ENCODE data around the gene ABTB2.

The ABTB2 gene

DNA sequence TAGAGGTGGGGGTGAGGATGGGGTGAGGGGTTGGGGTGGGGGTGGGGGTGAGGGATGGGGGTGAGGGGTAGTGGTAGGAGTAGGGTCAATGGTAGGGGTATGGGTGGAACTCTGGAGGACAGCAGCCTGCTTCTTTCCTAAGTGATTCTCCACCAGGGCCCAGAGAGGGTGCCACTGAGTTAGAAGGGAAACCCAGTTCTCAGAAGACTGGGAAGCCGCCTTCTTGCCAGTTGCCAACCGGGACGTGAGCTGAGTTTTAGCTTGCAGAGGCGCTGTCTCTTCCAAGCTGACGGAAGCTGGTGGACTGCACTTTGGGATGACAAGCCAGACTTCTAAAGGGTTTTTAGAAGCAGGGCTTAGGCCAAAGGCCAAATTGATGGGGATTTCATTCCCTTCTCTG lies 148.0 kb downstream of the ABTB2 start:
- no peak for DNase-seq (ENCODE audit: low spot score)

DNA sequence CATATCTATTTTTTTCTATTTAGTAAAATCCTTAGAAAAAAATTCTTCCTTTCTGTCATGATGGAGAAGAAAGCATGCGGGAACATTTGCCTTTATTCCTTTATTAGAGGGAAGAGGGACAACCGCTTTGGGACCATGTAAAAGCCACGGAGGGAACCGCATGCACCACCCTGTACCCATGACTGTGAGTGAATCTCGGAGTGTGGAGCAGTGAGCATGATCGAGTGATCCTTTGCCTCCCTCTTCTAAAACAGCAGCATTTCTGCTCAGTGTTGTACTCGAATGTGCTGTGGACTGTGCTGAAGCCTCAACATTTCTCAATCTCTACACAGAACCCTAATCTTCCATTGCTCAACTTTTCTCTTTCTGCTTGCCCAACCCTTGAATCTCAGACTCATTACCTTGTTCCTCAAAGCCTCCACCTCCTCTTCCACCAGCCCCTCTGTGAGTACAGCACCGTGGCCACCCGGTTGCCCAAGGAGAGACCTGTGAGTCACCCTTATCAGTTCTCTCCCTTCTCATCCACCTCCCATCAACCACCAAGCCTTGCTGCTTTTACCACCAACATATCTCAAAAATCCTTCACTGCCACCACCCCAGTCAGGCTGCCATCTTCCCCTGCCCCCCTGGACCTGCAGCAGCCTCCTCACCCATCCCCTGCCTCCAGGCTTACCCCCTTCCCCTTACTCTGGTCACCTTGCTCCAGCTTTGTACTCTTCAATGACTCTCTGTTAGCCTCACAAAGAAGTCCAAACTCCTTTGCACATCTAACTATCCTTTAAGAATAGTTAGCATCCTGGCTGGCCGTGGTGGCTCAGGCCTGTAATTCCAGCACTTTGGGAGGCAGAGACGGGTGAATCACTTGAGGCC lies 149.3 kb downstream of the ABTB2 start:
- DNase-seq (ENCODE audit: low spot score), result no peak

DNA sequence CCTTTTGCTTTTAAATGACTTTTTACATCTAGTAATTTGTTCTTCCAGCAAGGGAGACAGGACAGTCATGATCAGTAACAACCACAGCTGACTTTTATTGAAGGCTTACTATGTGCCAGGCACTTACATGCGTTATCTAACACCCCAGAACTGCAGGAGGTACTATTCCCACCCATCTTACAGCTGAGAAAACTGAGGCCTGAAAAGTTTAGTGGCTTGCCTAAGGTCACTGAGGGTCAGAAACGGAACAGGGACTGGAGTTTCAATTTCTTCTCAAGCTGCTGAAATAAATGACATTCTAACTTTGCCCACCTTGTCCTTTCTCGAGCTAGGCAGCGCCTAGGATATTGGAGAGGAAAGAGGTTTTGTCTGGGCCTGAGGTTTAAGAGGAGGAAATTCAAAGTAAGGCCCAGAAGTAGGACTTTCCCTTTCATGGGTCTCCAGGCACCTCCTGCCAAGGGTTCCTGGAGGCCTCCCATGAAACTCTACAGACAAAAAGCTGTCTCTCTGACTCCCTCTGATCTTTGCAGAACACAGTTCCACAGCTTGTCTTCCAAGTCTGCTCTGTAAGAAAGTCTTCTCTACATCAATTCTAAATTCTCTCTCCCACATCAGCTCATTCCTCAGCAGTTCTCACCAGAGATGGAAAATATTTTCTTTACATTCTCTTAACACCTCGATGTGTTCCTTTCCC lies 150.2 kb downstream of the ABTB2 start:
- DNase-seq (ENCODE audit: low spot score), result no peak

DNA sequence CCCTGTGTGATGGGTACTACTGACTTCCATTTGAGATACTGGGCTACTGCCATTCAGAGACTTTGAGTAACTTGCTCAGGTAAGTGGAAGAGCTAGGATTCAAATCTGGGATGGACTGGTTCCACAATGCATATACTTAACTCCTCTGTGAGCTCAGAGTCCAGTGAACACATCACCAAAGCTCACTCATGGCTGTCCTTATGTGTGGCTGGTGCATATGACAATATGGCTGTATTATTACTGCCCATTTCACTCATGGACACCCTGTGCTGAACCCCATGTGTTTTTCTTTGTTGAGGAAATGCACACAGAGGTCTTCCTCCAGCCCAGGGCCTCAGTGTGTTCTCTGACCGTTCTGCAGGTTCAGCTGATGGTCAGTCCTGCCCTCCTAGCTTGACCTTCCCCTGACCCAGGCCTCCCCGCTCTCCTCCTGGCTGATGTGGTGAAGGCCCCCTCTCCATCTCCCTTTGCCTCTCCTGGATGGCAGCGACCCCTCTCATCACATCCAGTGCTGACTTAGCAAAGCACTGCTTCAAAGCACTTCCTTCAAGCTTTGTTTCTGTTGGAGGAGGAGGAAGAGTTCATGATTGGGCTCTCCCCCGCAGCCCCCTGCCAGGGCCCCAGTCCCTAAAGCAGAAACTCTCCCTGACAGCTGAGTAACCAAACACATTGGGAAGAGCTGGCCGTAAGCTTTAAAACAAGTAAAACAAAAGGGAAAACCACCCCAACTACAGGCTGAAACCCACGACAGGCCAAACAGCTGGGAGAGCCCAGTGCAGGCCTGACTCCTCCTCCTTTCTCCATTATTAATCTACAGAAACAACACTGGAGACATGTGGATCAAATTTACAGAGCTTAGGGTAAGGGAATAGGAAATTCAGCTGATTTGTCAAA lies 151.2 kb downstream of the ABTB2 start:
- DNase-seq (ENCODE audit: low spot score), result no peak

DNA sequence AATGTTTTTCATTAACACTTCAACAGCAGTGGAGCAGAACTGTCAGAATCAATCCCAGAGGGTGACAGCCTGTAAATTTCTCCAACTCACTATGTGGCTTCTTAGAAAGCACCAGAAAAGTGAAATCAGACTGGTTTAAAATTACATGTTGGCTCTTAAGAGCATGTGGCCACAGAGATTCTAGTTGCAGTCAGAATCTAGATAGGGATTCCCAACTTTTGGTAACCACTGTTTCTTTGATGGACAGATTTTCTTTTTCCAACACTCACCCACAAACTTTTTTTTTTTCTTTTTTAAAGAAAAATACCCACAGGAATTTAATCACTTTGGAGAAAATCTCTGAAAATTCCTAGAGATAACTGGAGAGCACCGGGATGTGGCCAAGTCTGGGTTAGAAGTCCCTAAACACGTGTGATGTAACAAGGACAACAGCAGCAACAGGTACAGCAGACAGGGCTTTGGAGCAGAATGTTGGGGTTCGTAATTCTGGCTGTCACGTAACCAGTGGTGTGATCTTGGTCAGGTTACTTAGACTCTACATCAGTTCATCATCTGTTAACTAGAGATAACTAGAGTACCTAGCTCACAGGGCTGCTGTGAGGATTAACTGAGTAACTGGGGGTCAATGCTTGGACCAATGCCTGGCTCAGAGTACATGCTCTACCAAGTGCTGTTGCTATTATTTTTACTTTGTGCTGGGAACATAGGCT lies 152.3 kb downstream of the ABTB2 start:
- no peak for DNase-seq (ENCODE audit: low spot score)

DNA sequence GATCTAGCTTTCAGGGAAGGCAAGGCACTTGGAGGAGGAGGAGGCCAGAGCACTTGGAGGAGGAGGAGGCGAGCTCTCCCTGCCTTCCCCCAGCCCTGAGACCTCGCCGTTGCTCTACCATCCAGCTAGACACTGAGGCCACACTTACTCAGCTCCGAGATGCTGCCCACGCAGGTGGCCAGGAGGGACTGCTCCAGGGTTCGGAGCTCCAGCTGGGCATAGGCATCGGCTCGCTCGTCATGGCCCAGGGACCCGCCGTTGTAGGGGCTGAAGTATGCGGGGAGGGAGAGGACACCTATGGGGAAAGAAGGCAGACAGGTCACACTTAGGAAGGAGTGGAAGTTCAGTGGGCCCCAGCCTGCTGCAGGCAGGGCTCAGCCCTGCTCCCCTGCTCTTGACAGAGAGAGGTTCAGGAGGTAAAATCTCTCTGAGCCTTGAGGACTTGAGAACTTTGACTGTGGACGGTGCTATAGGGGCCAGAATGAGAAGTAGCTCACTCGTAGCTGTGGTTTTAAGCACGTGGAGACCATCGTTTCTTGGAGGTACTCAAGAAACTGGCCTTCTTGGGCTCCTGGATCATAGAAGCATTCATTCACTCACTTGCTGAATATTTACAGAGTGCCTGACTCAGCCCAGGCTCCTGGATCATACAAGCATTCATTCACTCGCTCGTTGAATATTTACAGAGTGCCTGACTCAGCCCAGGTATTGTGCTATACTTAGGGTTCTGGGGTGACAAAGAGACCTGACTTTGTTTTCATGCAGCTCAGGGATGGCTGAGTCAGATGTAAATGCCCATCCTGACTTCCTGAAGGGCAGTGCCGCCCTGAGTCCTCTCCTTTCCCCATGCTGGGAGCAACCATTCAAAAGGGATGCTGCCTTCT lies 153.2 kb downstream of the ABTB2 start:
- no peak for DNase-seq (ENCODE audit: low spot score)

DNA sequence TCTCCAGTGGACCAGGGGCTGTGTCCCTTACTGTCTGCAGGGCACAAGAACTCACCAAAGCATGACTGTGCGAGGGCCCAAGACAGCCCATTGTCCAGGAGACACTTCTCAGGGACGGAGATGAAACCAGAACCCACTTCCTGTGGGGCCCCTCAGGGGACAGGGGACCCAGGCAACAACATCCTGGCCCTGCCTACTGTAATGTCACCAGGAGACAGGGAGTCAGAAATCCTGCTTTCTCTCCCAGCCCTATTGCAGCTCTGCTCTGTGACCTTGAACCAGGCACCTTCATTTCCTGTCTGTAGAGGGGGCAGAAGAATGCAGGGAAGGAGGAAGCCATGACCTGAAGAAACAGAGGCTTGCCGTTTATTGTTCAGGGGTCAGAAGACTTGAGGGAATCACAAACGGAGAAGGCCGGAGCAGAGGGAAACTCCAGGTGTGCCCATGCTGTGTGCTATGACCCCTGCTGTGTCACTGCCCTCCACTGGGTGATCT lies 154.4 kb downstream of the ABTB2 start:
- DNase-seq (ENCODE audit: low spot score), result peak; percentile 18

DNA sequence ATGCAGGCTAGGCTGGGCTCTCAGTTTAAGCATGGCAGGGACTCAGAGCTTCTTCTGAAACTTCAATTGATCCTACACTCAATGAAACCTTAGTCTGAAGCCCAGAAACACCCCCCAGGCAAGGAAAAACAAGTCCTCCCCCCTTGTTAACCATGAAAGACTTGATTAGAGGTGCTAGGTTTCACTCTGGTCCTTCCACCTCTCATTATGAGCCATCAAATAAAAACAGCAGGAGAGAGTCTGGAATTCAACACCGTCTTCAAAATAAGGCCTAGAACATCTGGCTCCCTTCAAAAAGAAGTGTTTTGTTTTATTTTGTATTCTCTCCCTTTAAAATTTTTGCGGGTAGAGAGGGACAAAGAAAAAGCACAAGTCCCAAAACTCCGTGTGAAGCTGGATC lies 156.7 kb downstream of the ABTB2 start:
- DNase-seq (ENCODE audit: low spot score), result no peak

DNA sequence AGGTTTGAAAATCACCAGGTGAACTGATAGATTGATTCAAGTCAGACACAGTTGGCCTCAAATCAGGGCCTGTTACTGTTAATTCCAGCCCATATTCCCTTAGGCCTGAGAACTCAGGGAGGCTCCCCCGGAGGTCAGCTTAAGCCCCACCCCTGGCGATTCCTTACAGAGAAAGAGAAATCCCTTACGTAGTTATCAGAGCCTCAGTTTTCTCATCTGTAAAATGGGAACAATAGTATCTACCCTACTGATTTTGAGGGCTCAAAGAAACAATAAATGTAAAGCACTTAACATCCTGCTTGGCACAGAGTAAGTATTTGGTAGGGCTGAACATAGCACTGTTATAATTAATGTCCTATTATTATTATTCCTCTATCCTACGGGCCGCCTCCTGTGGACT lies 158.3 kb downstream of the ABTB2 start:
- DNase-seq (ENCODE audit: low spot score), result no peak

DNA sequence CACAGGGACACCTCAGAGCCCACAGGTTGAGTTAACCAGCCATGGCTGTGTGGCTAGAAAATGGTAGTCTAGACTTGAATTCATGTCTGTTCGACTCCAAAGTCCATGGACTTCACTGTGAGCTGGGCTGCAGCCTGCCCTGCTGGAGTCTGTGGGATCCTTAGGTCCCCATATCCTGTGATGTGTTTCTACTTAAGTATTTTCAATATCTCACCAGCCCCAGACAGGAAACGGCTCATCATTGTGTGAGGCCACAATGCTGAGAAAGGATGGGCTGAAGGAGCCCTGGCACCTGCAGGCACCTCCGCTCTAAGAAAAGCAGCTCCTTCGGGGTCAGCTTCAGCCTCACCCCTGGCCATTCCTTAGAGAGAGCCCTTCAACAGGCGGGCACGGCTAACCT lies 159.3 kb downstream of the ABTB2 start:
- DNase-seq (ENCODE audit: low spot score), result no peak

DNA sequence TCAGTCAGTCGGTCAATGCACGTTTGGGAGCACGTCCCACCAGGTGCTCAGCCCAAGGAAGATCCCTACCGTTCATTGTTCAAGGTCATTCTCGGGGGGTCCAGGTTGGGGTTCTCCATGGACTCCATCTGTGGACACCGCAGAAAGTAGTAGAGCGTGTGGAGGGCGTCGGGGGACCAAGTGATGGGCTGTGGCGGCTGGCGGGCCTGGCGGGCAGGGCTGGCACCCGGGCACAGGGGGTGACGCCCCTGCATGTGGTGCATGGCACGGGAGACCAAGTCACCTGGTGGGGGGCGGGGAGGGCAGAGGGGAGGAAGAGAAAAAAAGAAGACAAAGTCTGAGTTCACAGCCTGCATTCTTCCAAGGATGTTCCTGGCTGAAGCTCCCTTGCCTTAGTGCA lies 160.6 kb downstream of the ABTB2 start:
- no peak for DNase-seq (ENCODE audit: low spot score)

DNA sequence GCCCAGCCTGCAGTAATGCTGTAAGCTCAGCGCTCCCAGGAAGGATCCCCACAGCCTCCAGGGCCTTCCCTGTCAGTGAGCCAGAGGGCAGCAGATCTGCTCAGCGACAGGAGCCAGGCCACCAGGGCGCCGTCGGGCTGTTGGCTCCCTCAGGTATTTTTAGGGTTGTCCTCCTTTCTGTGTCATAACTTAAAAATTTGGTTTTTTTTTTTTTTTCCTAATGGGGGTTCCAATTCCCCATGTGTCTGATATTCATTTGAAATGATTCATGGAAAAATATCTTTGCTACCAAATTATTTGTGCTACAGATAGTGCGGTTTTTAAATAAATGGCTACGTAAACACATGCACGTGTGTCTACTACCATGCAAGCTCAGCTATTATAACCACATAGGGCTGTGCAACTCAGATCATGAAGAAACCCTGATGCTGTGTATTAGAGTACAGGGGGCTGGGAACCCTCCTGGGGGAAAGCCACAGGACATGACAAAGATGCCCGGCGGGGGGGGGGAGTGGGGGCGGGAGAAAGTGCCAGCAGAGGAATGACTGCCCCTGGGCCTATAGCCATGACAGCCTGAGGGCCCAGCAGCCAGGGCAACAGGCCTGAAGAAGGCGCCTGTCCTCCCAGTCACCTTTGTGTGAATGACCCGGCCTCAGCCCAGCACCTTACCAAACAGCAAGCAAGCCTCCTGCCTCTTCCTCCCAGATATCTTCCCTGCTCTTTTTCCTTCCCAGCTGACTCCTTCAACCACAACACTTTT lies 163.1 kb downstream of the ABTB2 start:
- DNase-seq (ENCODE audit: low spot score), result no peak

DNA sequence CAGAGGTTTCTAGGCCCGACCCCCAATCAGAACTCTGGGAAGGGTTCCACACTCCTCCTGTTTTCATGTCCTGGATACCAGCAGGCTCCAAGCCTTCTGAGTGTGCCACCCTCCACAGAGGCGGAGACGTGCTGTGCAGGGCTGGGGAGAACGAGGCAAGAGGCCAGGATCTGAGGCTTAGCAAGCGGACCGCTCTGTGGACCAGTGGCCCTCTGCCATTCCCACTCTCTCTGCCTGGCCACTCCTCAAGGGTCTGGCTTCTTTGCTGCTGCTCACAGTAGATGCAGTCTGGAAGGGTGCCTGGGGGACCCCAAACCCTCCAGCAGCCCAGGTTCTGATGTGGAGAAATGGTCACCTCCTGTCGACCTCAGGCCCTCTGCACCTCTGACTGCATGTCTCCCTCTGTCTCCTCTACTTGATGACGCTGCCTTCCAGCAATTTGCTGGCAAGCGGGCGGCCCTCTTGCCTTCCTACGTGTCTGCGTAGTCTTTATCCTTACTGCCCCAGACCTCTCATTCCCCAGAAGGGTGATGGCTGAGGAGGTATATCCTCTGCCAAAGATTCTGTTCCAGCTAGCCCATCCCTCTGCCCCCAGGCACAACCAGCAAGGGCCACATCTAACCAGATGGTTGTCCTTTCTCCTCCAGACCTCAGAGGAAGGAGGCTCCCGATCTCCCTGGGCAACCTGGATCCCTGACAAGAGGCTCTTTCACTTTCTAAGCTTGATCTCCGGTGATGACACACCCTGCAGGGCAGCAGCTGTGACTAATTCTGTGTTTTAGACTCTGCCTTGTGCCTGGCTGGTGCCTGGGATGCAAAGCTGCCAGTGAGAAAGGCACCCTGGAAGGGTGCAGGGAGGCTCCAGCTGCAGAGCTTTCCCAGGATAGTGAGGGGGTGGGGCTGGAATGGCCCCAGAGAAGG lies 165.1 kb downstream of the ABTB2 start:
- no peak for DNase-seq (ENCODE audit: low spot score)

DNA sequence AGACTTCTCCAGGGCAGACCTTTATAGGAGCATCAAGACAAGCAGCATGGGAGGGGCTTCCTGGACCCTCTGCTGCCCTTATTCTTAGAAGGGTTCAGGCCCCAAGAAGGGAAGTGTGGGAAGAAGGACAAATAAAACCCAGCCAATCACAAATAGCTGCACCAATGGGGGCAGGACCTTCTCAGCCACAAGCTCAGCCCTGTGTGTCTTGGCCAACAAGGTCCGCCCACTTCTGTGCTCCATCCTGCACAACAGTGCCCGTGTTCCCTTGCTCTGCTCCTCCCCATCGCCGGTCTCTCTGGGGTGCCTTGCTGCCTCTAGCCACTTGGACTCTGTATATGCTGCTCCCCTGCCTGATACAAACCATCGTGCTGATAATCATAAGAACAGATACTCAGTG lies 166.2 kb downstream of the ABTB2 start:
- no peak for DNase-seq (ENCODE audit: low spot score)

DNA sequence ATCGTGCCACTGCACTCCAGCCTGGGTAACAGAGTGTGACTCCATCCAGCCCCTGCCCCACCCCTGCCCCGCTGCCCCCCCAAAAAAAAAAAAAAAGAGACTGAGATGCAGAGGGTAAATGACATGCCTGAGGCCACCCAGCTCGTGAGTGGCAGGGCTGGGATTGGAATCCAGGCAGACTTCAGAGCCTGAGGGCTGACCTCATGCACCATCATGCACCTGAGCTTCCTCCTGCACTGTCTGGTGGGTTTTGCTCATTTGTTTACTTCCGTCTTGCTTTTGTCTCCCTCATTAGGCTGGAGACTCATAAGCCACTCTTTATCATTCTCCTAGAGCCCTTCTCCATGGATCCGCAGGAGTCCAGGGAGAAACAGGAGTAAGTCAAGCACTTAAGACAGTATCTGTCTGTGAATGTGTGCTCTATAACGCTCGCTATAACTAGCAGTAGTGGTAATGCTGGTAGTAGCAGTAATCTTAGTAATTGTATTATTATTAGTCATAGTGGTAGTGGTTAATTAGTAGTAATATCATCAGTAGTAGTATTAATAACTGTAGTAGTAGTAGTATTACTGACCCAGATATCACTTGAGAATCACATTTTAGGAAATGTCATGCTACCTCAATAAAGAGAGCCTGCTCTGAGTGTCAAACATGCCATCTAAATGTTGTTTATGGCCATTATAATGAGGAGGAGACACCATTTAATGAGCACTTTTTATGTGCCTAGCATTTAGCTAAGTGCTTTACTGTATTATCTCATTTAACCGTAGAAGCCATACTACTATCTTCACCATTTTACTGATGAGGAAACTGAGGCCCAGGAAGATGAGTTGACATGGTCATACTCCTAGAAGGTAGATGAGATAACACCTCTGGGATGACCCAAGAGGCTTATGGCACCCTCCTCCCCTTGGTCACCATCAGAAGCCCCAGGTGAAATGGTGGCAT lies 167.3 kb downstream of the ABTB2 start:
- peak; percentile 31 for DNase-seq (ENCODE audit: low spot score)

DNA sequence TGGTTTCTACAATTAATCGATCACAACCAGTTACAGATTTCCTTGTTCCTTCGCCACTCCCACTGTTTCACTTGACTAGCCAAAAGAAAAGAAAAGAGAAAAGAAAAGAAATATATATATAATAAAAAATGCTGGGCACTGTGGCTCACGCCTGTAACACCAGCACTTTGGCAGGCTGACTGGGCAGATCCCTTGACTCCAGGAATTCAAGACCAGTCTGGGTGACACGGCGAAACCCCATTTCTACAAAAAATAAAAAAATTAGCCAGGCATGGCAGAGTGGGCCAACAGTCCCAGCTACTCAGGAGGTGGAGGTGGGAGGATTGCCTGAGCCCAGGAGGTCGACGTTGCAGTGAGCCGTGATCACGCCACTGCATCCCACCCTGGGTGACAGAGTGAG lies 168.6 kb downstream of the ABTB2 start:
- no peak for DNase-seq (ENCODE audit: low spot score)

DNA sequence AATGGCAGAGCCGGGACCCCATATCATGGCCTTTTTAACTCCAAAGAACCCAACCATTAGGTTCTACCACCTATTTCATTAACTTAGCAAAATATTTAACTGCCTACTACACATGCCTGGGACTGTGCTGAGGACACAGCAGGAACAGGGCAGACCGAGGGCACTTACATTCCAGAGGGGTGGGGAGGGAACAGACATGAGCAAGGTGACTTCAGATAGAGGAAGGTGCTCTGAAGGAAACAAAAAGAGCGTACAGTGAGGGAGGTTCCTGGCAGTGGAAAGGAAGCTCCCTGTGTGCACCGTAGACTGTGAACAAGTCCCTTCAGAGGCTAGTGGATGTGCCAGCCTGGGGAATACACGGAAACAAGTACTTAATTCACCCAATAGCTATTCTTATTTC lies 169.6 kb downstream of the ABTB2 start:
- DNase-seq (ENCODE audit: low spot score), result no peak
